ENCODE measurements around the gene PRTFDC1.

PRTFDC1 gene

GRCh38 chr10:24900888-24901685 lies 51.3 kb downstream of the PRTFDC1 start:
- no peak for DNase-seq

GRCh38 chr10:24899571-24899970 lies 52.8 kb downstream of the PRTFDC1 start:
- DNase-seq: no peak

- DNase-seq: no peak
Observed at GRCh38 chr10:24898501-24898900, 53.9 kb downstream of the PRTFDC1 start.

- no peak for DNase-seq
Observed at GRCh38 chr10:24897326-24897926, 55.0 kb downstream of the PRTFDC1 start.

- no peak for DNase-seq
Observed at GRCh38 chr10:24894728-24895127, 57.7 kb downstream of the PRTFDC1 start.

- no peak for DNase-seq
Observed at GRCh38 chr10:24894309-24894708, 58.1 kb downstream of the PRTFDC1 start.

- no peak for DNase-seq
Observed at GRCh38 chr10:24893127-24893526, 59.3 kb downstream of the PRTFDC1 start.

GRCh38 chr10:24891823-24892222 lies 60.6 kb downstream of the PRTFDC1 start:
- DNase-seq: no peak

- no peak for DNase-seq
Observed at GRCh38 chr10:24889639-24890038, 62.8 kb downstream of the PRTFDC1 start.

GRCh38 chr10:24887855-24888231 lies 64.6 kb downstream of the PRTFDC1 start:
- no peak for DNase-seq

- no peak for DNase-seq
Observed at GRCh38 chr10:24886290-24886680, 66.1 kb downstream of the PRTFDC1 start.

GRCh38 chr10:24885551-24886289 lies 66.7 kb downstream of the PRTFDC1 start:
- no peak for DNase-seq

GRCh38 chr10:24884793-24885192 lies 67.6 kb downstream of the PRTFDC1 start:
- DNase-seq: no peak

- no peak for DNase-seq
Observed at GRCh38 chr10:24884316-24884715, 68.1 kb downstream of the PRTFDC1 start.

- no peak for DNase-seq
Observed at GRCh38 chr10:24883176-24883575, 69.2 kb downstream of the PRTFDC1 start.

GRCh38 chr10:24882047-24882698 lies 70.2 kb downstream of the PRTFDC1 start:
- no peak for DNase-seq

- DNase-seq: no peak
Observed at GRCh38 chr10:24879861-24880260, 72.5 kb downstream of the PRTFDC1 start.

GRCh38 chr10:24874133-24874532 lies 78.3 kb downstream of the PRTFDC1 start:
- DNase-seq: no peak

- no peak for DNase-seq
Observed at GRCh38 chr10:24873281-24873683, 79.1 kb downstream of the PRTFDC1 start.

GRCh38 chr10:24872790-24873182 lies 79.6 kb downstream of the PRTFDC1 start:
- no peak for DNase-seq

GRCh38 chr10:24872049-24872789 lies 80.2 kb downstream of the PRTFDC1 start:
- no peak for DNase-seq
